Measurements from ENCODE around the gene ASPHD2.
"Not testable (repeated sequence)": the region's sequence is repeated elsewhere in the genome, so short reads cannot be mapped to it uniquely, and the experiment has no call there.

Gene ASPHD2

DNA sequence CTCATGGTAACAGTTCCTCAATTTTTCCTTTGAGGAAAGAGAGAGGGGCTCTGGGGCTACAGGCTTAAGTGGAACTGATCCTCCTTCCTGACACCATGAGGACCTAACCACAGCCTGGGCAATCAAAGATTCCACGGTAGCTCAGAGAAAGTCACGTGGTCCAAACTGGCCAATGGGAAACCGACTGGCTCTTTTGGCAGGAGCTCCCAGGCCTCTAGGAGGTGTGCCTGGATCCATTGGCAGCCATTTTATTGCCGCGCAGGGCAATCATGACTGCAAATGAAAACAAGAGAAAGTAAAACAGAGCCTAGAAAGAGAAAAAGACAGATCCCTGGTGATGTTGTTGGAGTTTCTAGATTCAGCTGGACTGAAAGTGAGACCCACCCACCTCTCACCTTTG lies 27.3 kb upstream of the ASPHD2 start:
- DNase-seq (ENCODE audit: low read depth in 2 of 2) = no peak
- TF ChIP-seq CTCF (IDR thresholded peaks at IDR 0.05; ENCODE audit: low read depth, low read length) = no peak
- no peak overlapping the region for H3K4me3 ChIP-seq (replicated peaks in 1 of 2; ENCODE audit: low read depth in 2 of 2, low read length in 2 of 2)

DNA sequence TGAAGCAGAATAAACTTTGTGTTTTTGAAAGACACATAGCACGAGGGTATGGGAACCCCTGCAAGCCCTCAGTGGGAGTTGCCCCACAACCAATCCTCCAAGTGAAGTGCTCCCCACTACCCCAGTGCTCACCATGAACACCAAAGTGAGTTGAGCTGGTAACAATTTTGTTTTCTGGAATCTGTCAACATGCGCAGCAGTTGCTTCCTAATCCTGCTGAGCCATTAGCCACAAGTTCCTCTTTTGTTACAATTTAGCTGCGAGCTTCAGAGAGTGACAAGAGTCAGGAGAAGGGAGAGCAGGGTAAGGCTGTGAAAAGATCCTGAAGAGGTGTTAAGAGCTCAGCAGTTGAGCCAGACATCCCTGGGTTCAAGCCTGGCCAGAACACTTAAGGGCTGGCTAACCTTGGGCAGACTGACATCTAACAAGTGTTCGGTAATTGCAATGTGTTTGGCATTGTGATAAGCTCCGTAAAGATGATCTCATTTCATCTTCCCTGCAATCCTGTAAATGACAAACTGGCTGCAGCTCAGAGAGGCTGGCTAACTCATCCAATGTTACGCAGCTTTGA lies 24.1 kb upstream of the ASPHD2 start:
- TF ChIP-seq CTCF (IDR thresholded peaks at IDR 0.05; ENCODE audit: low read depth, low read length) = no peak

GRCh38 chr22:26406118-26406517 lies 22.9 kb upstream of the ASPHD2 start:
- H3K4me3 ChIP-seq (replicated peaks in 1 of 2; ENCODE audit: low read depth in 2 of 2, low read length in 2 of 2) = no peak overlapping the region
- no peak for TF ChIP-seq CTCF (IDR thresholded peaks at IDR 0.05; ENCODE audit: low read depth, low read length)
- peak in 1 of 2 donors; percentile 55 for DNase-seq (ENCODE audit: low read depth in 2 of 2)

More for the DNA sequence above, 24.1 kb upstream of the ASPHD2 start:
- no peak overlapping the region for H3K4me3 ChIP-seq (replicated peaks in 1 of 2; ENCODE audit: low read depth in 2 of 2, low read length in 2 of 2)
- no peak for DNase-seq (ENCODE audit: low read depth in 2 of 2)

DNA sequence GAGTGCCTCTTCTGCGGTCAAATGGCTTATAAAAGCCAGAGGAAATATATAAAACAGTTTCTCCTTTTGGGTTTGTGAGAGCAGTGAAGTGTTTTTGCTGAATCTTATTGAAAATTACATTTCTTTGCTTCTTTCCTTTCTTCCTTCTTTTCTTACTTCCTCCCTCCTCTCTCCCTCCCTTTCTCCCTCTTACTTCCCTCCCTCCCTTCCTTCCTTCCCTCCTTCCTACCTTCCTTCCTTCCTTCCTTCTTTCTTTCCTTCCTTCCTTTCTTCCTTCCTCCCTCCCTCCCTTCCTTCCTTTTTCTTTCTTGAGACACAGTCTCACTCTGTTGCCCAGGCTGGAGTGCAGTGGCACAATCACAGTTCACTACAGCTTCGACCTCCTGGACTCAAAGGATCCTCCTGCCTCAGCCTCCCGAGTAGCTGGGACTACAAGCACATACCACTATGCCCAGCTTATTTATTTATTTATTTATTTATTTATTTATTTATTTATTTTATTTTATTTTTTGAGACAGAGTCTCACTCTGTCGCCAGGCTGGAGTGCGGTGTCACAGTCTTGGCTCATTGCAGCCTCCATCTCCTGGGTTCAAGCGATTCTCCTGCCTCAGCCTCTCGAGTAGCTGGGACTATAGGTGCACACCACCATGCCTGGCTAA lies 20.4 kb upstream of the ASPHD2 start:
- not testable (repeated sequence) for H3K4me3 ChIP-seq (replicated peaks in 1 of 2; ENCODE audit: low read depth in 2 of 2, low read length in 2 of 2); DNase-seq (ENCODE audit: low read depth in 2 of 2)

- no peak for DNase-seq (ENCODE audit: low read depth in 2 of 2)
- H3K4me3 ChIP-seq (replicated peaks in 1 of 2; ENCODE audit: low read depth in 2 of 2, low read length in 2 of 2) = no peak overlapping the region
- TF ChIP-seq CTCF (IDR thresholded peaks at IDR 0.05; ENCODE audit: low read depth, low read length) = no peak
Observed at GRCh38 chr22:26409719-26410335, 19.2 kb upstream of the ASPHD2 start.

DNA sequence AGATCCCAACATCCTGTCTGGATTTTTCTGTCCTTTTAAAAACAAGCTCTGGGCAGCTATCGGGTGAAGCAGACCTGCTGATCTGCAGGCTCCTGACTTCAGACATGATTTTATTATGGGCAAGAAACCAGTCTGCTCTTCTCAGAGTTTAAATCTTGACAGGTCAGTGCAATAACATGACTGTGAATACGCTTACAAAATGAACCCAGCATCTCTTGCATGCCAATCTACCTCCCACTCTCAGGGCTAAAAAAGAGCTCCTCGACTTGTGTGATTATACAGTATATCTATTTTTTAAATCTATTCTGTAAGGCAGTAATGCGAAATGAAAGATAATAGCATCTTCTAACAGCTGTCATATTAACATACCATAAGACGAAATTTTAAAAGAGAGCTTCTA lies 18.7 kb upstream of the ASPHD2 start:
- no peak for DNase-seq (ENCODE audit: low read depth in 2 of 2)
- TF ChIP-seq CTCF (IDR thresholded peaks at IDR 0.05; ENCODE audit: low read depth, low read length) = no peak
- H3K4me3 ChIP-seq (replicated peaks in 1 of 2; ENCODE audit: low read depth in 2 of 2, low read length in 2 of 2) = no peak overlapping the region

DNA sequence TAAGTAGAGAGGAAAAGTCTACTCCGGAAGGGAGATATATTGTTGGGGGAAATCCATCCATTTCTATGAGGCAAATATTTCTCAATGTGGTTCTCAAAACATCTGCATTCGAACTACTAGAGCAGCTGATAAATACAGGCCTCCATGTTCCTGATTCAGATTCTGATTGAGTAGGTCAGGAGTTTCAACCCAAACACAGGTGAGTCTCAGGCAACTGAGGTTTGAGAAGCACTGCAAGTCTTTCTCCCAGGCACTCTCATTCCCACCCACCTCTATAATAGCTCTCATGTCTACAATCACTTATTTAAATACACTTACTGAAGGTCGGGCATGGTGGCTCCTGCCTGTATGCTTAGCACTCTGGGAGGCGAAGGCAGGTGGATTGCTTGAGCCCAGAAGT lies 14.7 kb upstream of the ASPHD2 start:
- DNase-seq (ENCODE audit: low read depth in 2 of 2) = no peak
- no peak overlapping the region for H3K4me3 ChIP-seq (replicated peaks in 1 of 2; ENCODE audit: low read depth in 2 of 2, low read length in 2 of 2)
- TF ChIP-seq CTCF (IDR thresholded peaks at IDR 0.05; ENCODE audit: low read depth, low read length) = no peak
